ENCODE data around the gene LAMTOR5. TPM values are rescaled to one million over a fixed set of nuclear protein-coding genes. Genes with fewer than 3 reads are reported as not detected.

LAMTOR5 gene
- total RNA-seq, 2 experiments from 2014 or later = 109 to 123 TPM

- TF ChIP-seq CTCF (conservative IDR thresholded peaks at IDR 0.05; ENCODE audit: low read length) = no peak
- TF ChIP-seq EZH2phosphoT487 (IDR thresholded peaks at IDR 0.05; ENCODE audit: borderline replicate concordance, low read depth, low read length) = no peak
- Histone ChIP-seq H3K79me2 (ENCODE audit: insufficient read depth, low read depth, low read length) (no peaks in the 10 kb centered on the region), H3K4me3 (ENCODE audit: low read depth, low read length, poor library complexity, severe bottlenecking) (no peak overlapping the region), H3K36me3 (ENCODE audit: insufficient read depth, low read length) (no peaks in the 10 kb centered on the region), H3K27ac (ENCODE audit: low read depth, low read length, poor library complexity, severe bottlenecking) (no peak overlapping the region), H3K4me2 (ENCODE audit: low read length) (no peak overlapping the region), H3K4me1 (ENCODE audit: insufficient read depth, low read length, poor library complexity, severe bottlenecking) (peaks cover 3% of the 10 kb centered on the region), H2AFZ (ENCODE audit: low read length) (no peak overlapping the region), H4K20me1 (ENCODE audit: insufficient read depth, low read length) (no peaks in the 10 kb centered on the region), H3K9me2 (ENCODE audit: insufficient read depth, low read length) (no peaks in the 10 kb centered on the region), H3K9me3 (ENCODE audit: low read length) (no peaks in the 10 kb centered on the region)
- ChIA-PET CTCF (ENCODE audit: unreplicated experiment) (interaction anchor here (0.6 kb wide), 1 partner anchor 98 kb away, joined by 3 read pairs; no protein-coding TSS in a partner anchor), POLR2A (no interaction called here)
- DNase-seq (ENCODE audit: low spot score) = no peak
- BruUV-seq (replicated peaks) = no TSS peak
- intact Hi-C loops (cut with micrococcal nuclease; ENCODE audit: unreplicated experiment) = no loop called here
Observed at GRCh38 chr1:110436635-110437034, 29.1 kb upstream of the LAMTOR5 start.

GRCh38 chr1:110434946-110435345 is 27.5 kb upstream of the LAMTOR5 start:
- DNase-seq (ENCODE audit: low spot score) = no peak
- no peaks in the 10 kb centered on the region for H3K79me2 ChIP-seq (ENCODE audit: insufficient read depth, low read depth, low read length)
- no peaks in the 10 kb centered on the region for H3K36me3 ChIP-seq (ENCODE audit: insufficient read depth, low read length)
- H4K20me1 ChIP-seq (ENCODE audit: insufficient read depth, low read length) = no peaks in the 10 kb centered on the region
- ChIA-PET POLR2A (interaction anchor here (0.7 kb wide), 1 partner anchor 225 kb away, joined by 4 read pairs; the partner anchor contains the start of gene KCNC4), CTCF (ENCODE audit: unreplicated experiment) (no interaction called here)
- no peak for TF ChIP-seq EZH2phosphoT487 (IDR thresholded peaks at IDR 0.05; ENCODE audit: borderline replicate concordance, low read depth, low read length)
- no peak for TF ChIP-seq CTCF (conservative IDR thresholded peaks at IDR 0.05; ENCODE audit: low read length)
- H3K9me3 ChIP-seq (ENCODE audit: low read length) = no peaks in the 10 kb centered on the region
- no peak overlapping the region for H2AFZ ChIP-seq (ENCODE audit: low read length)
- no peaks in the 10 kb centered on the region for H3K9me2 ChIP-seq (ENCODE audit: insufficient read depth, low read length)
- intact Hi-C loops (cut with micrococcal nuclease; ENCODE audit: unreplicated experiment) = no loop called here
- H3K4me2 ChIP-seq (ENCODE audit: low read length) = no peak overlapping the region
- H3K4me1 ChIP-seq (ENCODE audit: insufficient read depth, low read length, poor library complexity, severe bottlenecking) = peaks cover 12% of the 10 kb centered on the region
- H3K27ac ChIP-seq (ENCODE audit: low read depth, low read length, poor library complexity, severe bottlenecking) = no peak overlapping the region
- BruUV-seq (replicated peaks) = no TSS peak
- H3K4me3 ChIP-seq (ENCODE audit: low read depth, low read length, poor library complexity, severe bottlenecking) = no peak overlapping the region

- DNase-seq (ENCODE audit: low spot score) = peak; percentile 34
- ChIA-PET CTCF (ENCODE audit: unreplicated experiment) (no interaction called here), POLR2A (no interaction called here)
- H3K27ac ChIP-seq (ENCODE audit: low read depth, low read length, poor library complexity, severe bottlenecking) = no peak overlapping the region
- no TSS peak for BruUV-seq (replicated peaks)
- intact Hi-C loops (cut with micrococcal nuclease; ENCODE audit: unreplicated experiment) = no loop called here
- no peaks in the 10 kb centered on the region for H4K20me1 ChIP-seq (ENCODE audit: insufficient read depth, low read length)
- no peaks in the 10 kb centered on the region for H3K36me3 ChIP-seq (ENCODE audit: insufficient read depth, low read length)
- no peaks in the 10 kb centered on the region for H3K79me2 ChIP-seq (ENCODE audit: insufficient read depth, low read depth, low read length)
- TF ChIP-seq EZH2phosphoT487 (IDR thresholded peaks at IDR 0.05; ENCODE audit: borderline replicate concordance, low read depth, low read length) = no peak
- peak; percentile 23; the same call in 1 of the 2 replicates for TF ChIP-seq CTCF (conservative IDR thresholded peaks at IDR 0.05; ENCODE audit: low read length)
- H3K9me3 ChIP-seq (ENCODE audit: low read length) = no peaks in the 10 kb centered on the region
- H3K4me1 ChIP-seq (ENCODE audit: insufficient read depth, low read length, poor library complexity, severe bottlenecking) = peaks cover 12% of the 10 kb centered on the region
- H3K9me2 ChIP-seq (ENCODE audit: insufficient read depth, low read length) = no peaks in the 10 kb centered on the region
- H3K4me3 ChIP-seq (ENCODE audit: low read depth, low read length, poor library complexity, severe bottlenecking) = no peak overlapping the region
- H2AFZ ChIP-seq (ENCODE audit: low read length) = no peak overlapping the region
- H3K4me2 ChIP-seq (ENCODE audit: low read length) = no peak overlapping the region
Observed at GRCh38 chr1:110433803-110434202, 26.3 kb upstream of the LAMTOR5 start.
